HCT116 (cell line): ENCODE data around the gene CENATAC. TPM values are rescaled to one million over a fixed set of nuclear protein-coding genes. Genes with fewer than 3 reads are reported as not detected.
"Not testable (repeated sequence)": the region's sequence is repeated elsewhere in the genome, so short reads cannot be mapped to it uniquely, and the experiment has no call there.

Experiments
- ATAC-seq: fragments of 200-7000 bp; cut with Tn5 transposase; 2 replicates; pipeline ENCODE4 v1.9.1; 2020; ENCODE audit warnings: mild to moderate bottlenecking, moderate library complexity
- BruUV-seq: library from RNA; stranded (reverse); fragments of 400-500 nt; replicated peaks from 2 replicates; lab custom pipeline; 2021; lab: Mats Ljungman, UMichigan
- CTCF ChIA-PET: fragments of 300-600 bp; sonication (Branson Sonifier 250); formaldehyde crosslinking; loops from one replicate; lab custom pipeline; 2021; ENCODE audit warnings: antibody characterized with exemption; lab: Charles Lee
- POLR2A ChIA-PET: fragments of 300-600, 350-600 bp; sonication (Branson Sonifier 250); formaldehyde crosslinking; loops from one replicate; lab custom pipeline; 2021; ENCODE audit warnings: antibody characterized with exemption; lab: Charles Lee
- RAD21 ChIA-PET, 2 experiments: fragments of 300-600 bp; sonication (Branson Sonifier 250); formaldehyde crosslinking; loops; one replicate each; lab custom pipeline; 2023; ENCODE audit warnings: low total read pairs in 2 of 2; ENCODE audit not compliant: uncharacterized antibody in 2 of 2, unreplicated experiment in 2 of 2, low non-redundant PET in 1 of 2; lab: Charles Lee
- DNase-seq: peaks from one replicate; pipeline ENCODE4 v3.0.0-alpha.2; 2010; ENCODE audit warnings: low read depth, low spot score
- H2AFZ ChIP-seq: fragments of 200-600 bp; shearing (Covaris generic), sonication (generic); 2 replicates; pipeline ENCODE4 v1.6.1; 2017; ENCODE audit warnings: low read depth, mixed run types, mixed read lengths, antibody characterized with exemption, low read length; ENCODE audit not compliant: poor library complexity, severe bottlenecking
- H3K27ac ChIP-seq: 2 replicates; pipeline ENCODE4 v1.5.1; 2012; ENCODE audit warnings: low read depth, low read length
- H3K27me3 ChIP-seq: fragments of 200-600 bp; sonication (generic); 2 replicates; pipeline ENCODE4 v1.6.1; 2016; ENCODE audit warnings: mixed run types, low read length, mixed read lengths; ENCODE audit not compliant: insufficient read depth
- H3K36me3 ChIP-seq, 2 experiments: fragments of 200-500 bp in 1 of 2; fragments of 200-600 bp in 1 of 2; sonication (Bioruptor generic) in 1 of 2; sonication (generic) in 1 of 2; 2 replicates each; pipeline versions ENCODE4 v1.5.1 to v1.6.1; 2014 to 2016; ENCODE audit warnings: low read length in 2 of 2, inconsistent platforms in 1 of 2, mixed read lengths in 1 of 2, mixed run types in 1 of 2; ENCODE audit not compliant: insufficient read depth in 2 of 2, control insufficient read depth in 1 of 2
- H3K4me1 ChIP-seq, 2 experiments: fragments of 200-600 bp in 1 of 2; sonication (generic) in 1 of 2; 2 replicates each; pipeline versions ENCODE4 v1.5.1 to v1.6.1; 2012 to 2017; ENCODE audit warnings: low read length in 2 of 2, inconsistent platforms in 1 of 2, mild to moderate bottlenecking in 1 of 2, mixed read lengths in 1 of 2, mixed run types in 1 of 2, moderate library complexity in 1 of 2; ENCODE audit not compliant: insufficient read depth in 2 of 2, control insufficient read depth in 1 of 2
- H3K4me2 ChIP-seq: fragments of 200-600 bp; sonication (generic); 2 replicates; pipeline ENCODE4 v1.6.1; 2017; ENCODE audit warnings: mixed run types, low read length, mixed read lengths
- H3K4me3 ChIP-seq, 2 experiments: fragments of 200-600 bp in 1 of 2; sonication (generic) in 1 of 2; replicated peaks in 1 of 2; 2 replicates each; pipeline ENCODE4 v1.5.1; 2011 to 2016; ENCODE audit warnings: low read length in 2 of 2, control low read depth in 1 of 2, low read depth in 1 of 2, mild to moderate bottlenecking in 1 of 2, mixed read lengths in 1 of 2, mixed run types in 1 of 2
- H3K79me2 ChIP-seq: fragments of 200-600 bp; sonication (generic); 2 replicates; pipeline ENCODE4 v1.6.1; 2017; ENCODE audit warnings: mild to moderate bottlenecking, mixed run types, low read length, moderate library complexity, mixed read lengths; ENCODE audit not compliant: insufficient read depth
- H3K9ac ChIP-seq: fragments of 200-600 bp; sonication (generic); 2 replicates; pipeline ENCODE4 v1.6.1; 2016; ENCODE audit warnings: low read length, mixed read lengths
- H3K9me2 ChIP-seq: fragments of 200-600 bp; sonication (generic), shearing (Covaris generic); 2 replicates; pipeline ENCODE4 v1.6.1; 2017; ENCODE audit warnings: mixed run types, mild to moderate bottlenecking, moderate library complexity; ENCODE audit not compliant: insufficient read depth
- H3K9me3 ChIP-seq, 2 experiments: fragments of 200-500 bp in 1 of 2; fragments of 200-600 bp in 1 of 2; sonication (Bioruptor generic) in 1 of 2; sonication (generic) in 1 of 2; 2 replicates each; pipeline ENCODE4 v1.6.1; 2014 to 2017; ENCODE audit warnings: low read length in 2 of 2, mixed read lengths in 2 of 2, inconsistent platforms in 1 of 2, low read depth in 1 of 2, mild to moderate bottlenecking in 1 of 2, mixed run types in 1 of 2, moderate library complexity in 1 of 2; ENCODE audit not compliant: control insufficient read depth in 1 of 2, insufficient read depth in 1 of 2
- H4K20me1 ChIP-seq: fragments of 200-600 bp; sonication (generic), shearing (Covaris generic); 2 replicates; pipeline ENCODE4 v1.6.1; 2017; ENCODE audit warnings: mixed run types, mild to moderate bottlenecking, moderate library complexity; ENCODE audit not compliant: insufficient read depth
- ATF3 ChIP-seq: IDR thresholded peaks from 2 replicates; pipeline ENCODE4 v1.6.1; 2012
- CBX3 ChIP-seq: IDR thresholded peaks from 2 replicates; pipeline ENCODE4 v1.6.1; 2012; ENCODE audit warnings: low read depth
- CEBPB ChIP-seq: IDR thresholded peaks from 2 replicates; pipeline ENCODE4 v1.6.1; 2012; ENCODE audit warnings: low read depth
- EGR1 ChIP-seq: IDR thresholded peaks from 2 replicates; pipeline ENCODE4 v1.6.1; 2012; ENCODE audit warnings: low read depth
- ELF1 ChIP-seq: IDR thresholded peaks from 2 replicates; pipeline ENCODE4 v1.6.1; 2012; ENCODE audit warnings: low read depth, borderline replicate concordance
- EZH2 ChIP-seq: fragments of 200-600 bp; sonication (generic); IDR thresholded peaks from 2 replicates; pipeline ENCODE4 v1.6.1; 2017; ENCODE audit warnings: antibody characterized with exemption, mixed run types
- EZH2phosphoT487 ChIP-seq: fragments of 200-600 bp; IDR thresholded peaks from 2 replicates; pipeline ENCODE4 v1.6.1; 2018; ENCODE audit warnings: antibody characterized with exemption, borderline replicate concordance
- FOSL1 ChIP-seq: IDR thresholded peaks from 2 replicates; pipeline ENCODE4 v1.6.1; 2012; ENCODE audit warnings: low read depth
- JUND ChIP-seq: IDR thresholded peaks from 2 replicates; pipeline ENCODE4 v1.6.1; 2012
- MAX ChIP-seq: IDR thresholded peaks from 2 replicates; pipeline ENCODE4 v1.6.1; 2012
- RAD21 ChIP-seq: IDR thresholded peaks from 2 replicates; pipeline ENCODE4 v1.6.1; 2012; ENCODE audit warnings: low read depth, mild to moderate bottlenecking
- SIN3A ChIP-seq: IDR thresholded peaks from 2 replicates; pipeline ENCODE4 v1.6.1; 2012; ENCODE audit warnings: low read depth
- SP1 ChIP-seq: IDR thresholded peaks from 2 replicates; pipeline ENCODE4 v1.6.1; 2012; ENCODE audit warnings: low read depth
- SRF ChIP-seq: IDR thresholded peaks from 2 replicates; pipeline ENCODE4 v1.6.1; 2012; ENCODE audit warnings: low read depth
- TCF7L2 ChIP-seq: IDR thresholded peaks from 2 replicates; pipeline ENCODE4 v1.7.0; 2011; ENCODE audit warnings: borderline replicate concordance, inconsistent platforms; ENCODE audit not compliant: insufficient read depth, insufficient read length; ENCODE audit errors: extremely low read depth
- ZBTB33 ChIP-seq: IDR thresholded peaks from 2 replicates; pipeline ENCODE4 v1.6.1; 2011; ENCODE audit warnings: mild to moderate bottlenecking, low read length, moderate library complexity; ENCODE audit not compliant: insufficient replicate concordance; ENCODE audit errors: extremely low read depth
- ZFX ChIP-seq: fragments of 450-650 bp; IDR thresholded peaks from 2 replicates; pipeline ENCODE4 v1.6.1; 2017
- ZNF274 ChIP-seq: fragments of 200-500 bp; sonication (Bioruptor generic); IDR thresholded peaks from 2 replicates; pipeline ENCODE4 v1.6.1; 2014; ENCODE audit warnings: mild to moderate bottlenecking, low read depth, low read length, inconsistent platforms
- intact Hi-C: fragments of 100-400 bp; cut with micrococcal nuclease; formaldehyde crosslinking; loops from 2 replicates; pipeline ENCODE4 v1.10.0; 2022
- total RNA-seq: library from RNA; stranded (reverse); gene quantifications from one replicate; pipeline ENCODE4 v1.2.1, GENCODE V29; 2021; ENCODE audit not compliant: unreplicated experiment
- TF ChIP-seq, protein P1 (sequence below): IDR thresholded peaks from 2 replicates; pipeline ENCODE4 v1.6.1; 2012; ENCODE audit warnings: low read depth

The CENATAC gene
- total RNA-seq, 1 experiment from 2014 or later: 28.9 TPM

- TF ChIP-seq ELF1 (no peak), SRF (no peak), TCF7L2 (no peak), SIN3A (no peak), ZBTB33 (no peak), EGR1 (no peak), ZNF274 (no peak), EZH2 (no peak), FOSL1 (no peak), CEBPB (no peak), ATF3 (no peak), RAD21 (no peak), EZH2phosphoT487 (no peak), CBX3 (no peak), JUND (no peak), MAX (no peak), SP1 (no peak), ZFX (no peak)
- TF ChIP-seq, protein P1, sequence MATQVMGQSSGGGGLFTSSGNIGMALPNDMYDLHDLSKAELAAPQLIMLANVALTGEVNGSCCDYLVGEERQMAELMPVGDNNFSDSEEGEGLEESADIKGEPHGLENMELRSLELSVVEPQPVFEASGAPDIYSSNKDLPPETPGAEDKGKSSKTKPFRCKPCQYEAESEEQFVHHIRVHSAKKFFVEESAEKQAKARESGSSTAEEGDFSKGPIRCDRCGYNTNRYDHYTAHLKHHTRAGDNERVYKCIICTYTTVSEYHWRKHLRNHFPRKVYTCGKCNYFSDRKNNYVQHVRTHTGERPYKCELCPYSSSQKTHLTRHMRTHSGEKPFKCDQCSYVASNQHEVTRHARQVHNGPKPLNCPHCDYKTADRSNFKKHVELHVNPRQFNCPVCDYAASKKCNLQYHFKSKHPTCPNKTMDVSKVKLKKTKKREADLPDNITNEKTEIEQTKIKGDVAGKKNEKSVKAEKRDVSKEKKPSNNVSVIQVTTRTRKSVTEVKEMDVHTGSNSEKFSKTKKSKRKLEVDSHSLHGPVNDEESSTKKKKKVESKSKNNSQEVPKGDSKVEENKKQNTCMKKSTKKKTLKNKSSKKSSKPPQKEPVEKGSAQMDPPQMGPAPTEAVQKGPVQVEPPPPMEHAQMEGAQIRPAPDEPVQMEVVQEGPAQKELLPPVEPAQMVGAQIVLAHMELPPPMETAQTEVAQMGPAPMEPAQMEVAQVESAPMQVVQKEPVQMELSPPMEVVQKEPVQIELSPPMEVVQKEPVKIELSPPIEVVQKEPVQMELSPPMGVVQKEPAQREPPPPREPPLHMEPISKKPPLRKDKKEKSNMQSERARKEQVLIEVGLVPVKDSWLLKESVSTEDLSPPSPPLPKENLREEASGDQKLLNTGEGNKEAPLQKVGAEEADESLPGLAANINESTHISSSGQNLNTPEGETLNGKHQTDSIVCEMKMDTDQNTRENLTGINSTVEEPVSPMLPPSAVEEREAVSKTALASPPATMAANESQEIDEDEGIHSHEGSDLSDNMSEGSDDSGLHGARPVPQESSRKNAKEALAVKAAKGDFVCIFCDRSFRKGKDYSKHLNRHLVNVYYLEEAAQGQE: no peak
- Histone ChIP-seq H3K27me3 (no peaks in the 10 kb centered on the region), H2AFZ (no peak overlapping the region), H3K9me3 (no peaks in the 10 kb centered on the region), H3K27ac (no peak overlapping the region), H3K4me1 (peaks cover 0 to 2% of the 10 kb centered on the region in 2 experiments; a peak in 1 of 4 replicates), H3K79me2 (no peaks in the 10 kb centered on the region), H4K20me1 (no peaks in the 10 kb centered on the region), H3K4me3 (no peak overlapping the region), H3K4me2 (no peak overlapping the region), H3K9ac (no peak overlapping the region), H3K9me2 (no peaks in the 10 kb centered on the region), H3K36me3 (no peaks in the 10 kb centered on the region)
- ATAC-seq (no peak), DNase-seq (no peak)
- ChIA-PET POLR2A (interaction anchor here (0.9 kb wide), 1 partner anchor 273 kb away, joined by 3 read pairs; no protein-coding TSS in a partner anchor), RAD21 (no interaction called here), CTCF (no interaction called here)
- BruUV-seq: no TSS peak
- intact Hi-C loops: no loop called here
Observed at GRCh38 chr11:118961591-118961990, 36.3 kb upstream of the CENATAC start.

GRCh38 chr11:118969508-118969907 is 28.4 kb upstream of the CENATAC start:
- BruUV-seq, H3K4me3 ChIP-seq, H3K27me3 ChIP-seq, CTCF ChIA-PET, H3K9ac ChIP-seq, H3K9me3 ChIP-seq, DNase-seq, ATAC-seq, H3K36me3 ChIP-seq, H3K27ac ChIP-seq, RAD21 ChIA-PET, H3K79me2 ChIP-seq, H3K9me2 ChIP-seq, H2AFZ ChIP-seq, H3K4me1 ChIP-seq, H4K20me1 ChIP-seq, POLR2A ChIA-PET, intact Hi-C loops, H3K4me2 ChIP-seq: not testable (repeated sequence)
